Activated CD4-positive, alpha-beta T cell treated with anti-CD3 and anti-CD28 coated beads, Interleukin-2, amount 50 U/mL, for 16 hours (primary cell): ENCODE data around the gene DDX23.
"Not testable (repeated sequence)": the region's sequence is repeated elsewhere in the genome, so short reads cannot be mapped to it uniquely, and the experiment has no call there.

ENCODE experiments used
- DNase-seq: peaks from one replicate; pipeline ENCODE4 v3.0.0-alpha.2; 2020

The DDX23 gene

DNA sequence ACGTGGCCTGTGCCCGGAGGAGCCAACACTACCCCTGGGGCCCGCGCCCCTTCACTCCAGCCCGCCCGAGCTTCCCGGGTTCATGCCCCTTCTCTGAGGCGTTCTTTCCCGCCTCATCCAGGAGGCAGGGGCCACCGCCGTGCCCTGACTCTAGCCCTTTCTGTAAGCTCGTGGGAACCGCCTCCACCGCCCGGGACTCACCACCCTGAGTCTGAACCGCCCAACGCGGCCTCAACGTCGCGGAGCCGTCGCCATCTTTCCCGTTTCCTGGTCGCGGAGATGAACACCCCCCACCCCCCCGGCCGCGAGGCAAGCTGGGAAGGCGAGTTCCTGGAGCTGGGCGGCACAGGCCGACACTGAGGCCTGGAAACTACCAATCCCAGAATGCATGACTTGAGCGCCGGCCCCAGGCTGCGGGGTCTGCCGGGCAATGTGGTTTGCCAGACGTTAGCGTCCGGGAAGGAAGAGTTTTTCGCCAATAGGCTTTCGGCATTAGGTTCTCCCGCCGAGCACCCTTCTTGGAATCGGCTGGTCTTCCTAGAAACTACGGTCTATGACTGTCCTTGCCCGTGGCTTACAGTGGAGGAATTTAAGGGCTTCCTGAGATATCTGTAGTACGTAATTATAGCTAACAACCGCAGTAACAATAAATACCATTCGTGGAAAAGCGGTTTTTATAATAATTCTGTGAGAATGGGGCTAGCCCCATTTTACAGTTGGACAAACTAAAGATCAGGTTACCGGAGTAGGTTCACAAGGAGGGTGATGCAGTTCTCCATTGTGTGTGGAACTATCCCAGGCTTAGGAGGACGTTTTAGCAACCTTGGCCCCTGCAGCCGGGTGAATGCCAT, at the start of gene DDX23:
Gene DDX23 (minus strand): TSS at position 281 of the 851 bp plus-strand sequence. CDS start 6,381 bp downstream, outside the sequence.
- DNase-seq, result peak; percentile 98

DNA sequence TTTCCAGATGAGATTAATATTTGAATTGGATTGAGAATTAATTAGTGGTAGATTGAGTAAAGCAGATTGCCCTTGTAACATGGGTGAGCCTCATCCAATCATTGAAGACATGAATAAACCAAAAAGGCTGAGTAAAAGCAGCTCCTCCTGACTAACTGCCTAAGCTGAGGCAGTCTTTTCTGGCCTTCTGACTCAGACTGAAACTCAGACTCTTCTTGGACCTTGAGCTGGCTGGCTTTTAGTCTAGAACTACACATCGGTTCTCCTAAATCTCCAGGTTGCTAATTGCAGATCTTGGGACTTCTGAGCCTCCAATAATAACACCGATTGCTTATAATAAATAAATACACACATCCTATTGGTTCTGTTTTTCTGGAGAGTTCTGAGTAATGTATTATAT, 49.3 kb upstream of the DDX23 start:
- peak; percentile 79 for DNase-seq

DNA sequence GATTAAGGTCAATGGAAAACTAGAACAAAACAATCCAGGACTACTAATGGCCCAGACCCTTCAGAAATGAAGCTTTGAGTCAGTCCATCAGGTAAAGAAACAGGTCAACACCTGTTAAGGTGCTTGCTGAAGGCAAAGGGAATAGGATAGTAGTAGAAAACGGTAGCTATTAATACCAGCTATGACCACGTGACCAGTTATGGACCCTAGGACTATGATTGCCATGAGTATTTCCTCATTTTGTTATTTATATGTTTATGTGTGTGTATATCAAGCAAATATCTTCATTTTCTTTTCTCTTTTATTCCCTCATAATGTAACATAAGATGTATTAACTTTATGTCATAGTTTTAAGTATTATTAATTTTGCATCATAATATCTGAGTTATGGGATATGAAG, 47.7 kb upstream of the DDX23 start:
- DNase-seq, result no peak

DNA sequence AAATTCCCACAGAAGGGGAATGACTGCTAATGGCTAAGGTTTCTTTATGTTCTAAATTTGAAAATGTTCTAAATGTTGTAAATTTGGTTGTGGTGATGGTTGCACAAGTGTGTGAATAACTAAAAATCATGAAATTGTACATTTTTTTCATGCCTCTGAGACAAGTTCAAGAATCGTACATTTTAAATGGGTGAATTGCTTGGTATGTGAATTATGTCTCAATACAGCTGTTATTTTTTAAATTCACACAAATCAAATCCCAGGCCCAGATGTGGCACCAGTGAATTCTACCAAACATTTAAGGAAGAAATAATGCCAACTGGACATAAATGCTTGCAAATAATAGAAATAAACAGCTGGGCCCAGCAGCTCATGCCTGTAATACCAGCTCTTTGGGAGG, 42.3 kb upstream of the DDX23 start:
- no peak for DNase-seq

DNA sequence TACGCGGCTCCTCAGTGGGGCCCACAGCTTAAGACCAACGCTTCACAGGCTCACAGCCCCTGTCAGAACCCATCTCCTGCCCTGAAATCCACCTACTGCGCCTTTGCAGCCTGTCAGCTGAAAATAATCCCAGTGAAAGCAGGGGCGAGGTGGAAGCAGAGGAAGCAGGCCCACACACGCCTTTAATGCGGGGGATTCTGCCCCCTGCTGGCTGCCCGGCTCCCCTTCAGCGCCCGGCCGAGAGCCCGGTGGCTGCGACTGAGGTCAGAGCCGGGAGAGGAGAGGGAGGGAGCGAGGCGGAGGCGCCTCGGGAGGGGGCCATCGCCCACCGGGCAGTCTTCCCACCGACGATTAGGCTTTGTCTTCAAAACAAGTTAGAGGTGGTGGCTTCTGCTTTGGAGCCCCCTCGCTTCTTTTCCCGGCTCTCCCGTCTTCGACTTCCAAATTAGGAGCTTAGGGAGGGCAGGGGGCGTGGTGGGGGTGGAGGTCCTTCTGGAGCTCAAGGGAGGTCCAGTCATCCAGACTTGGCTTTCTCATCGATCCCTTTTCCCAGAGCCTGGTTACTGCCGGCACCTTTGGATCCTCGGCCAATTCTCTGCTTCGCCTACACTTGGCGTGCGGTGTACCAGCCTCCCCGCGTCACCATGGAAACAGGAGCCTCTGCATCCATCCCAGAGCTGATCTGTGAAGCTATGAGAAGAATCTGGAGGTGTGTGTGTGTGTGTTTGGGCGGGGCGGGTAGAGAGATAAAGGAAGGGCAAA, 38.9 kb upstream of the DDX23 start:
- peak; percentile 78 for DNase-seq

DNA sequence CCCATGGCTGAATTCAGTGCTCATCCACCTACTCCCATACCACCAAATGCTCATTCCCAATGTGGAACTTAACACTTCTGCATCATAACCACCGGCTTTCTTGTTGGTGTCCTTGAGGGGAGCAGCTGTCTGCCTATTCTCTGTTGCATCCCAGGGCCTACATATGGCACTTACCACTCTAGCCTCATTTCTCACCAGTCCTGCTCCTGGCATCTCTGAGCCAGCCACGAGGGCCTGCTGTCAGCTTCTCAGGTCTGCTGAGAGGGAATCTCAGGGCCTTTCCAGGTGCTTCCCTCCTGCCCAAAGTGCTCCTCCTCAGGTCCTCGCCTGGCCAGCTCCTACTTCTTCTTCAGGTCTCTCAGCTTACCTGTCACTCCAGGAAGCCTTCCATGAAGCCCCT, 37.7 kb upstream of the DDX23 start:
- no peak for DNase-seq

DNA sequence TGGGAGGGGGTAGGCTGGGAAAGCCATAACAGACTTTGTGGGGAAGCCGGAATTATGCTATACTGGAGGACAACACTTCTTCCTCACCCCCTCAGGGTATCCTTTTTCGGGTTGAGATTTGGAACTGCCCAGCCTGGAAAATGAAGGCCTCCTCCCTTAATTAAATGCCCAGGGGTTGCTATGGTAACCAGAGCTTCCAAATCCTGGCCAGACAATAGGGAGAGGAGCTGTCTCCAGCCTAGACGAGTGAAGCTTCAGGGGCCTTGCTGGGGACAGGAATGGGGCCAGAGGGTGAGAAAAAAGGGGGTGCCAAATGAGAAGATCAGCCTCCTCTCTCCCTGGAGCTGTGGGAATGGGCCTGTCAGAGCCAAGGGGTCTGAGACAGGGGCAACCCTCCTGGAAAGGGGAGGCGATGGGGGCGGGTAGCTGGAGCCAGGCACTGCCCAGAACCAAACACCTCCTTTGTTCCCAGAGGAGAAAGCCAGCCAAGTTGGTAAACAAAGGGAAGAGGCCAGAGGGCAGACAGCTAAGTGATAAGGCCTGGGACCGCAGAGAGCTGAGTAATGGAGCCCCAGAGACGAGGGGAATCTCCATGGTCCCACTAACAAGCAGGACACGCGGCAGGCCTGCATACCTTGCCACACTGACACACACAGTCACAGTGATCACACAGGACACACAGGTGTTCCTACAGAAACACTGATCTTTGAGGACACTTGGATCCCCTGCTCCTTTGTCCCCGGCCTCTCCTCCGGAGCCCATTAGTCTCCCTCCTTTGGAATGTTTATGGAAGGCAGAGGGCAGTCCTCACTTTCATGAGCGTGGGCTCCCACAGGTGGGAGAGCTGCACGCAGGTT, 31.6 kb upstream of the DDX23 start:
- DNase-seq, result no peak

DNA sequence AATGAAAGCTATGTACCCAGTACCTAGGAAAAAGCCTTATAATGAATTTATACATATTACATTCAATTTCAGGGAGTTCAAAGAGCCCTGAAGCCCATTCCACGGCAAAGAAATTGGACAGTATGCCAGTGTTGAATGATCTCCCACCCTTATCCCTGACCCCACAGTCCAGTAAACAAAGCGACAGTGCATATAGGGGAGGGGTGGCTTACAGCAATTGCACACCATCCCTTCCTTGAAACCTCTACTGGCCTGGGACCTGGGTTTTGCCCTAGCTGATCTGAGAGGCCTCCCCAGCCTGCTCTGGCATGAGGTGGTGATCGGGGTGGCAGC, 31.0 kb upstream of the DDX23 start:
- DNase-seq, result no peak

DNA sequence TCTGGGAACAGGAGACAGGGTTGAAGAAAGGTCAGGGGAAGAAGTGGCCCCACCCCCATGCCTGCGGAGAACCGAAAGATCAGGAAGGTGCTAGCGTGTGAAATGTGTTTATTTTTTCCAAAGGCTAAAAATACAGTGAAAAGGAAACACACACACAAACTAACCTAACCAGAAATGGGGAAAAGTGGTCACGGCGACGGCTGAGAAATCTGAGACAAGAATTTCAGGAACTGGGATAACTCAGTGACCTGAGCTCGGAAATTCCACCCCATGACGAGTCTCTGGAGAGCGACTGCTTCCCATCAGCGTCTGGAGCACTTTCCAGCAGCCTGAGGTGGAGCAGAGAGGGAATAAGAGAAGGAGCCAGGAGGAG, 30.3 kb upstream of the DDX23 start:
- no peak for DNase-seq

DNA sequence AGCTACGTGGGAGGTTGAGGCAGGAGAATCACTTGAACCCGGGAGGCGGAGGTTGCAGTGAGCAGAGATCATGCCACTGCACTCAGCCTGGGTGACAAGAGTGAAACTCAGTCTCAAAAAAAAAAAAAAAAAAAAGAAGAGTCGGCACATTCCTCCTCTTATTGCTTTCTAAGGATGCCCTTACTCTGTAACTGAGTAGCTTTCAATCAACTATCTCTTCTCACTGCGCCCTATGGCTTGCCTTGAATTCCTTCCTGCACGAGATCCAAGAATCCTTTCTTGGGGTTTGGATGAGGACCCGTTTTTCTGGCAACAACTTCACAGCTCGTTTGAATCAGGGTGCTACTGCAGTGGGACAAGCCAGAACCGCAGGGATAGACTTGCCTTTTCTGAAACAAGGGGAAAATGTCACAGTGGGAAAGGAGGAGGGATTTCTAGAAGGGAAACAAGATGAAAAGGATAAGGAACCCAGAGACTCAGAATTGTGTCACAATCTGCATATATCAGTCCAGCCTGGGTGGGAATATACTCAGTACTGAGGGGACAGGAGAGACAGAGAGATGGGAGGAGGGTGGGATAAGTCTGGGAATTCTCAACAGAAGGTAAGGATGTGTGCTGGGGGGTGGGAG, 29.8 kb upstream of the DDX23 start:
- no peak for DNase-seq

DNA sequence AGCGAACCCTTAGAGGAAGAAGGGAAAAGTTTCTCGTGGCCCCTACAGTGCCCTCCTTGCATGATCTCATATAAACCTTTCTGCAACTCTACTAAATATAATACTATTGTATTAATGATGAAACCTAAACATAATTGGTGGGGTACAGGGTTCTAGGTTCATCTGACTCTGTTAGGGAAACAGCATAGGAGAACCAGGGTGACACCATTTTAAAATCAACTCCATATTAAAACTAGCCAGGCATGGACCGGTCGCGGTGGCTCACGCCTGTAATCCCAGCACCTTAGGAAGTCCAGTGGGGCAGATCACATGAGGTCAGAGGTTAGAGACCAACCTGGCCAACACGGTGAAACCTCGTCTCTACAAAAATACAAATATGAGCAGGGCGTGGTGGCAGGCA, 28.7 kb upstream of the DDX23 start:
- DNase-seq, result no peak

DNA sequence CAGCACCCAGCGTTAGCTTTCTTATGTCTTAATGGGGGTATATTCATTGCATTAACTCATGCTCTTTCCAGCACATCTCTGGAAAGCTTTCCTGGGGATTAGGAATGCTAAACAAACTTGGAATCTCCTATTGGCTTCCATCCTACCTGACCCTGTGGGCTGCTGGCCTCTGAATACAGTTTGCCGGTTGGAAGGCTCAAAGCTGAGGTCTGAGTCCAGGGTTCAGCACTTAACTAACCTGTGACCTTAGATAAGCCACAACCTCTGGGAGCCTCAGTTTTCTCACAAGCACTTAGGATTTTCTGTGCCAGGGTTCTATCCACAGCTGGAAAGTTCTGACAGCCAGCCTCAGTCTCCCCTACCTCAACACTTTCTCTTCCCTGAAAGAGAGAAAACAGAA, 26.6 kb upstream of the DDX23 start:
- no peak for DNase-seq

DNA sequence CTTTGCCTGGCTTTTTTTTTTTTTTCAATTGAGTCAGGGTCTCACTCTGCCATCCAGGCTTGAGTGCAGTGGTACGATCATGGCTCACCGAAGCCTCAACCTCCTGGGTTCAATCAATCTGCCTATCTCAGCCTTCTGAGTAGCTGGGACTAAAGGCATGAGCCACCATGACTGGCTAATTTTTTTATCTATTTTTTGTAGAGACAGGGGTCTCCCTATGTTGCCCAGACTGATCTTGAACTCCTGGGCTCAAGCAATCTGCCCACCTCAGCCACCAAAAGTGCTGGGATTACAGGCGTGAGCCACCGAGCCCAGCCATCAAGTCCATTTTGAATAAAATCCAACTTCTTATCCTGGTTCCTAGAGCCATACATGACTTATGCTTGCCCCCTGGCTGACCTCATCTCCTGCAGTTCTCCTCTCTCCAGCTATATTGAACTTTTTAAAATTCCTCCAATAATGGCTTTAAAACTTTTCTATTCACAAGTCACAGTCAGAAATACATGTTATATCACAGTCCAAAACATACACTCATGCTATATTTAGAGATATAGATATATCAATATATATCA, 24.1 kb upstream of the DDX23 start:
- DNase-seq, result no peak

DNA sequence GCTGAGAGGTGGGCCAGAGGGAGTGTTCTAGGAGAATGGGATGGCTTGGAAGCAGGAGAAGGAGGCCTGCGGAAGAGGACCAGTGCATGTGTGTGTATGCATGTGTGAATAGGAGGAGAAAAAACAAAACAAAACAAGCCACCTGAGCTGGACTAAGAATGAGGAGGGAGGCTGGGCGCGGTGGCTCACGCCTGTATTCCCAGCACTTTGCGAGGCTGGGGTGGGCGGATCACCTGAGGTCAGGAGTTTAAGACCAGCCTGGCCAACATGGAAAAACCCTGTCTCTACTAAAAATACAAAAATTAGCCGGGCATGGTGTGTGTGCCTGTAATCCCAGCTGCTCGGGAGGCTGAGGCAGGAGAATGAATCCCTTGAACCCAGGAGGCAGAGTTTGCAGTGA, 21.6 kb upstream of the DDX23 start:
- DNase-seq, result not testable (repeated sequence)

DNA sequence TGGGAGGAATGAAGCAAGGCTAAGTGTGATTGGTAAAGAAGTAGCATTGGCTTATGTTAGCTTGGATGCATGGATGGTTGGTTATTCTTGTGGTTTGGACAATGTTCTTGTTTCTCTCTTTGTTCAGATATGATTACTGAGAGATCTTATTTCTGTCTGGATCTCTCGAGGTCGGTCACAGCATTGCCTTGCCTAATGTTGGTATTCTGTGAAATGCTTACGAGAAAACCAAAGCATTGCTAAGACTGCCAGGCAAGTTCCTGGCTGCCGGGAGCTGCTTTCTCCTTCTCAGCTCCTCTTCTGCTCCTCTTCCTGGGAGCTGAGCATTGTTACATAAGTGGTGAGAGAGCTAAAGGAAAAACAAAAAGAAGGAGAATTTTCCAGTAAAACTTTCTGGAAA, 21.1 kb upstream of the DDX23 start:
- no peak for DNase-seq

DNA sequence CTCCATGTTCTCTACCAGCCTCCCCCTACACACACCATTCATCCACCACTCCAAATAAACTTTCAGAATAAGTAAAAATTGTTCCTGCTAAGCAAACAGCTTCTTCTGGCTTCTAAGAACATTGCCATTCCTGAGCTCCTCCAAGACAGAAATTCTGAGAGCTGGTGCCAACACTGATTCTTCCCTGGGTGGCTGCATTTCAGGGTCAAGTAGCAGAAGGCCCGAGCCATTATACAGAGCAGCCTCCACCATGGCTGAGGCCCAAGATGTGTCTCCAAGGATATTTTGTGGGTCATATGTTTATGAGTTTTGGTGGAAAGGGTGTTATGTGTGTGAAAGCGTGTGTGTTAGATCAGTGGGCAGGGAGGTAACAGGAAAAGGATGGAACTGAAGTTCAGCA, 17.2 kb upstream of the DDX23 start:
- no peak for DNase-seq

DNA sequence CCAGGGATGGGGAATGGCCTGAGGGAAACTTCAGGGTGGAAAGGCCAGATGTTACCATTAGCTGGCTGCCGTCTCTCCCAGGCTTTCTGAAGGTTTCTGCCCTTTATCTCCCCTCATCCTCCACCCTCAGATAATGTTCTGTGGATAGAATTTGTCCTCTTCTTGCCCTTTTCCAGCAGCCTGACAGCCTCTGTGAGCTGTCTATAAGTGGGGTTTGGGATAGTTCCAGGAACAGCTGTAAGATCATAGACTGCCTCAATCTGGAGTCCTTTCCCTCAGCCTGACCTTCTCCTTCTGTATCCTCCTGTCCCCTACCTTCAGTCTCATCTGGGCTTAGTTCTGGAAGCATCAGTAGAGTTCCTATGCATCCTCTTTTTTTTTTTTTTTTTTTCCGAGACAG, 16.5 kb upstream of the DDX23 start:
- DNase-seq, result no peak

DNA sequence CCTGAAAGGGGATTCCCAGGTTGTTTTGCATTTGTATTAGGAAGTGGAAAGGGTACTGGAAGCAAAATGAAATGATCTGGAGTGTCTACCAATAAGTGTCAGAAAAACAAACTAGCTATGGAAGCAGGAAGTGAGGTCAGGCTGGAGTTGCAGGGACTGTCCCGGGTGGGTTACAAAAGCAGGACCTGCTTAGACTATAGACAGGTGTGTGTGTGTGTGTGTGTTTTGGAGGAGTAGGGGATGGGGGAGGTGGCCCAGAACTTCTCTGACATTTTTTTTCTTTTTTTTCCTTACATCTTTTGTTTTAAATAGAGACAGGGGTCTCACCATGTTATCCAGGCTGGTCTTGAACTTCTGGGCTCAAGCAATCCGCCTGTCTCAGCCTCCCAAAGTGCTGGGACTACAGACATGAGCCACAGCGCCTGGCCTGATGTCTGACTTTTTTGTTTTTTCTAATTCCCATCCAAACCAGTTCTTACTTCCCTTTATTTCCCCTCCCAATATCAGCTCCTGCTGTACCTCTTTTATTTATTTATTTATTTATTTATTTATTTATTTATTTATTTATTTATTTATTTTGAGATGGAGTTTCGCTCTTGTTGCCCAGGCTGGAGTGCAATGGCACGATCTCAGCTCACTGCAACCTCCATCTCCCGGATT, 14.2 kb upstream of the DDX23 start:
- DNase-seq, result no peak

DNA sequence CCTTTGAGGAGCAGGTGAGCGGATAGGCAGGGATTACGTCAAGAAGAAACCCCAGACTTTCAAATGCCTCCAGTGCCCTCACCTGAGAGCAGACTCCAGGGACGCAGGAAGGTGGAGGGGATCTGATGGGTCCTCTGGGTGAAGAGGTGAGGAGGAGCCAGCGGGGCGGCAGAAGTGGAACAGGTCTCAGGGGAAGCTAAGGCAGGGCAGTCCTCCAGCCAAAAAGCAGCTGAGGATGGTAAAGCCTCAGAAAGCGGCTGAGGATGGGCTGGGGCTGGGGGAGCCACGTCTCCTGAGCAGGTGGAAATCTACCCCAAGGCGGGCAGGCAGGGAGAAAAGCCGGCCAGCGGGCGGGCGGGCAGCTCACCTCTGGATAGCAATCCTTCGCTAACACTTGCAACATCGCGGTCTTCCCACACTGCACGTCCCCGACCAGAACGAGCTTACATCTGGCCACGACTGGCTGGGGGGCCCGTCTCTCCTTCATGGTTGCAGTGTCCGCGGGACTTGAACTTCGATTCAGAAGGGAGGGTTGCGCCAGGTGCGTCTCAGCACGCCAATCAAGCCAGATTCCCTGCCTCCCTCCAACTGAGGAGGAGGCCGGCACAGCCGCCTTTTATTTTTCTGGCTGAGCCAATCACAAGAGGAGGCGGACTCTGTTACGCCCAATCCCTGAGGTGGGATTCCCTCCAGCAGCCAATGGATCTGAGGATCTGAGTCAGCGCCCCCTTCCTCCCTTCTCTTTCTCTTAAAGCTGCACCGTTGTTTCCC, 13.5 kb upstream of the DDX23 start, which contains the start of gene RND1:
Gene RND1 (minus strand): TSS at position 590 of the 771 bp plus-strand sequence. CDS start 103 bp downstream, at position 487.
- DNase-seq, result peak; percentile 93

DNA sequence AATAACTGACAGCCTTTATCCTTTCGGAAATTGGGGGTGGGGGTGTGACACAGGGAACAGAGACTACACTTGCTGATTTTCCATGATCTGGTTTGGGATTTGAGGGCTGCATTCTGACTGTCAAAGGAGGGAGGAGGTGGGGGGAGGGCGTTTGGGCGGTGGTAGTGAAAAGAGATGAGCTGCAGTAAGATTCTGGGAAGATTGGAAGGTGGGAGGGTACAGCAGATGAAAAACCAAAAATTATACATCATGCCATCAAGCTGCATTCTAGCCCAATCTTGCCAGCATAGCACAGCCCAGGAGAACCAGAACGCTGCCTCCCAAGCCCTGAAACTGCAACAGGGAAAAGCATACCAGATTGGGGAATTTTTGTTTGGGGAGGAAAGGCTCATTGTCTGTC, 11.3 kb upstream of the DDX23 start:
- DNase-seq, result no peak

DNA sequence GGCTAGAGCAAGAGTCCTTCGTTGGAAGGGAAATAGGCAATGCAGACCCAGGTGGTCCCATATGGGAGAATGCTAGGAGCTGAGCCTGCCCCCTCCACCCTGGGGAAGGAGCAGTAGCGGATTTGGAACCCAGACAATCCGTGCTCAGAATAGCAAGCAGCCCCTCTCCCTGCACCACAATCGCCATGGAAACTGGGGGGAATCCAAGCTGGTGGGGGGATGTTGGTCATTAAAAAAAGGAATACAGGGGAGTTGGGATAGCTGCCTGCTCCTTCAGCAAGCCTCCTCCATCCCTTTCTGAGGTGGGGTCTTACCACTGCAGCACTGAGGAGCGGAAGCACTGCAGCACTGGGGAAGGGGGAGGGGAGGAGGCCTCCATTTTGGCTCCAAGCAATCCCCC, 10.8 kb upstream of the DDX23 start:
- no peak for DNase-seq
